ENCODE results near the gene AUTS2.

Gene AUTS2

GRCh38 chr7:69598081-69598486 lies at the start of gene AUTS2:
AUTS2 (plus strand) TSS chr7:69598475; CDS start chr7:69599654, 1,179 bp downstream.
- no peaks in the 10 kb centered on the region for H3K9me3 ChIP-seq (ENCODE audit: control insufficient read depth in 1 of 2, low read length in 2 of 2)
- peak within 1 kb of the TSS; percentile 56 for H3K27ac ChIP-seq (ENCODE audit: low read depth, low read length)
- H3K9ac ChIP-seq (ENCODE audit: low read depth in 1 of 2, low read length in 2 of 2) = peak within 1 kb of the TSS in 1 of 2 donors; percentile 25
- H3K27me3 ChIP-seq (ENCODE audit: control insufficient read depth in 1 of 2, insufficient read depth in 2 of 2, low read length in 2 of 2) = peaks cover 15 to 32% of the 10 kb centered on the region in 2 donors
- H3K4me3 ChIP-seq (ENCODE audit: low read depth in 1 of 2, low read length in 2 of 2) = peak within 1 kb of the TSS; percentile 75 to 76
- no peaks in the 10 kb centered on the region for H3K36me3 ChIP-seq (ENCODE audit: control insufficient read depth in 1 of 2, insufficient read depth in 2 of 2, low read length in 2 of 2)
- peaks cover 7 to 9% of the 10 kb centered on the region in 2 donors for H3K4me1 ChIP-seq (ENCODE audit: control insufficient read depth in 1 of 2, insufficient read depth in 2 of 2, low read length in 2 of 2)

DNA sequence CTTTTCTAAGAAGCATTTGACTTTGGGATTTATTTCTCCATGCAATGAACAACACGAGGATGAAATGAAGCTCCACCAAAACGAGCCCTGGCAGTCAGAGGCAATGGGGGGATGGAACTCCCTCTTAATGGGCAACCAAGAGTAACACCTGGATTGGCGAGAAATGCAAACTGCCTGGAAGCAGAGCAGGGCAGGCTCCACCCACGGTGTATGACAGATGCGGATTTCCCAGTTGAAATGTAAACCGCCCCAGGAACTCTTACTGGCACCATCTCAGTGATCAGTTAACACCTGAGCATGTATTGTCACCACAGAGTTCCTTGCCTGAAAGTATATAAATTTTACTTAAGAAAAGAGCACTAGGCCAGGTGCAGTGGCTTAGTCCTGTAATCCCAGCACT lies 47.3 kb upstream of the AUTS2 start:
- Histone ChIP-seq H3K27ac (ENCODE audit: low read depth, low read length) (no peak overlapping the region), H3K4me1 (ENCODE audit: control insufficient read depth in 1 of 2, insufficient read depth in 2 of 2, low read length in 2 of 2) (no peaks in the 10 kb centered on the region), H3K9ac (ENCODE audit: low read depth in 1 of 2, low read length in 2 of 2) (no peak overlapping the region), H3K4me3 (ENCODE audit: low read depth in 1 of 2, low read length in 2 of 2) (no peak overlapping the region), H3K9me3 (ENCODE audit: control insufficient read depth in 1 of 2, low read length in 2 of 2) (no peaks in the 10 kb centered on the region), H3K27me3 (ENCODE audit: control insufficient read depth in 1 of 2, insufficient read depth in 2 of 2, low read length in 2 of 2) (no peaks in the 10 kb centered on the region), H3K36me3 (ENCODE audit: control insufficient read depth in 1 of 2, insufficient read depth in 2 of 2, low read length in 2 of 2) (no peaks in the 10 kb centered on the region)

DNA sequence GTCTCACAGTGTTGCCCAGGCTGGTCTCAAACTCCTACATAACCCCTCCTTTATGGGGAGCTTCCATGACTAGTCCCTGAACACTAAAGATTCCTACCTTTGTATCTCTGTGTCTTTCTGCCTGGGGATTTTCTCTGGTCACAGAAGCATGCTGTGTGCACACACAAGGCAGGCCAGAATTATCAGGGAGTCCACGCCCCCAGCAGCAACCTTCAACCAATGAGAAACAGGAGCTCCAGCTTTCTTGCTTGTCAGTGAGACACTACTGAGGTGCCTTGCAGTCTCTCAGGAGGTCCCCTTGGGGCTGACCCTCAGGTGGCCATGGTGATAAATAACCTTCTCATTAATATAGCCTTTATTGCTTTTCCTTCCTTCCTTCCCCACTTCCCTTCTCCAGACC lies 45.1 kb upstream of the AUTS2 start:
- no peak overlapping the region for H3K4me3 ChIP-seq (ENCODE audit: low read depth in 1 of 2, low read length in 2 of 2)

GRCh38 chr7:69561266-69561960 lies 36.9 kb upstream of the AUTS2 start:
- Histone ChIP-seq H3K9me3 (ENCODE audit: control insufficient read depth in 1 of 2, low read length in 2 of 2) (no peaks in the 10 kb centered on the region), H3K27ac (ENCODE audit: low read depth, low read length) (no peak overlapping the region), H3K4me1 (ENCODE audit: control insufficient read depth in 1 of 2, insufficient read depth in 2 of 2, low read length in 2 of 2) (no peaks in the 10 kb centered on the region), H3K27me3 (ENCODE audit: control insufficient read depth in 1 of 2, insufficient read depth in 2 of 2, low read length in 2 of 2) (peaks cover 0 to 4% of the 10 kb centered on the region in 2 donors), H3K9ac (ENCODE audit: low read depth in 1 of 2, low read length in 2 of 2) (no peak overlapping the region), H3K4me3 (ENCODE audit: low read depth in 1 of 2, low read length in 2 of 2) (no peak overlapping the region), H3K36me3 (ENCODE audit: control insufficient read depth in 1 of 2, insufficient read depth in 2 of 2, low read length in 2 of 2) (no peaks in the 10 kb centered on the region)

More for the DNA sequence above, 45.1 kb upstream of the AUTS2 start:
- Histone ChIP-seq H3K36me3 (ENCODE audit: control insufficient read depth in 1 of 2, insufficient read depth in 2 of 2, low read length in 2 of 2) (no peaks in the 10 kb centered on the region), H3K27me3 (ENCODE audit: control insufficient read depth in 1 of 2, insufficient read depth in 2 of 2, low read length in 2 of 2) (no peaks in the 10 kb centered on the region), H3K4me1 (ENCODE audit: control insufficient read depth in 1 of 2, insufficient read depth in 2 of 2, low read length in 2 of 2) (no peaks in the 10 kb centered on the region), H3K9ac (ENCODE audit: low read depth in 1 of 2, low read length in 2 of 2) (no peak overlapping the region), H3K9me3 (ENCODE audit: control insufficient read depth in 1 of 2, low read length in 2 of 2) (no peaks in the 10 kb centered on the region), H3K27ac (ENCODE audit: low read depth, low read length) (no peak overlapping the region)

GRCh38 chr7:69564454-69565417 lies 33.5 kb upstream of the AUTS2 start:
- Histone ChIP-seq H3K9me3 (ENCODE audit: control insufficient read depth in 1 of 2, low read length in 2 of 2) (no peaks in the 10 kb centered on the region), H3K9ac (ENCODE audit: low read depth in 1 of 2, low read length in 2 of 2) (no peak overlapping the region), H3K36me3 (ENCODE audit: control insufficient read depth in 1 of 2, insufficient read depth in 2 of 2, low read length in 2 of 2) (no peaks in the 10 kb centered on the region), H3K4me3 (ENCODE audit: low read depth in 1 of 2, low read length in 2 of 2) (no peak overlapping the region), H3K27ac (ENCODE audit: low read depth, low read length) (no peak overlapping the region), H3K4me1 (ENCODE audit: control insufficient read depth in 1 of 2, insufficient read depth in 2 of 2, low read length in 2 of 2) (no peaks in the 10 kb centered on the region), H3K27me3 (ENCODE audit: control insufficient read depth in 1 of 2, insufficient read depth in 2 of 2, low read length in 2 of 2) (peaks cover 0 to 2% of the 10 kb centered on the region in 2 donors)

DNA sequence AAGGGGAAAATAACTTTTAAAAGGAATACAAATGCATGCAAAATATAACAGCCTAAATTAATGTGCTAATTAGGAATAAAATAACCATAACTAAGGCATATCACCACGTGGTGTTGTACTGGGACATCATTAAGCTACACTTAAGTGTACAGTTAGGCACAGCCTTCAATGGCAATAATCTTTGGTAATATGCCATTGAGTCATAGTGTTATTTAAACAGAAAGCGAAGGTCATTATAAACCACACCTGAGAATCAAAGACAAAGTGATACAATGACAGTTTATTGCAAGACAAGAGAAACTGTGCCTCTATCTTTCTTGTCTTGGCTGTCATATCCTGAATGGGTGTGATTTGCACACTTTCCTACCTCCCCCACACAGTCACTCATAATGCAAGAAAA lies 30.5 kb upstream of the AUTS2 start:
- Histone ChIP-seq H3K4me3 (ENCODE audit: low read depth in 1 of 2, low read length in 2 of 2) (no peak overlapping the region), H3K36me3 (ENCODE audit: control insufficient read depth in 1 of 2, insufficient read depth in 2 of 2, low read length in 2 of 2) (no peaks in the 10 kb centered on the region), H3K27me3 (ENCODE audit: control insufficient read depth in 1 of 2, insufficient read depth in 2 of 2, low read length in 2 of 2) (no peaks in the 10 kb centered on the region), H3K27ac (ENCODE audit: low read depth, low read length) (no peak overlapping the region), H3K4me1 (ENCODE audit: control insufficient read depth in 1 of 2, insufficient read depth in 2 of 2, low read length in 2 of 2) (no peaks in the 10 kb centered on the region), H3K9ac (ENCODE audit: low read depth in 1 of 2, low read length in 2 of 2) (no peak overlapping the region), H3K9me3 (ENCODE audit: control insufficient read depth in 1 of 2, low read length in 2 of 2) (no peaks in the 10 kb centered on the region)

DNA sequence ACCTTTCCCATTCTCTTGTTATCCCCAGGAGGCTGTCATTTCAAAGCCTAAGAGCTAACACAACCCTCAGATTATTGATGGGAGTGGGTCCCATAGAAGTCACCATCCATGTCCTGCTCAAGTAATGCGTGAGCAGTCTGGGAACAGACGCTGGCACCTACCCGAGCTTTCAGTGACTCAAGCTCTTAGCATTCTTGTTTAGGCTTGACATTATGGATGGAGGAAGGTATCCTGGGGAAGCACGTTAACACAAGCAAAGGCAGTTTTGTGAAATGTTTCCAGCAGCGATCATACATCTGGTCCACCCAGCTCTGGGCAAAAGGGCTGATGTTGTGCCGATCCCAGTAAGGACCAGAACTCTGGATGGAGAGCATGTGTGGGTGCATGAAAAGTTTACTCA lies 30.0 kb upstream of the AUTS2 start:
- Histone ChIP-seq H3K36me3 (ENCODE audit: control insufficient read depth in 1 of 2, insufficient read depth in 2 of 2, low read length in 2 of 2) (no peaks in the 10 kb centered on the region), H3K27me3 (ENCODE audit: control insufficient read depth in 1 of 2, insufficient read depth in 2 of 2, low read length in 2 of 2) (no peaks in the 10 kb centered on the region), H3K27ac (ENCODE audit: low read depth, low read length) (no peak overlapping the region), H3K4me3 (ENCODE audit: low read depth in 1 of 2, low read length in 2 of 2) (no peak overlapping the region), H3K9me3 (ENCODE audit: control insufficient read depth in 1 of 2, low read length in 2 of 2) (no peaks in the 10 kb centered on the region), H3K4me1 (ENCODE audit: control insufficient read depth in 1 of 2, insufficient read depth in 2 of 2, low read length in 2 of 2) (no peaks in the 10 kb centered on the region), H3K9ac (ENCODE audit: low read depth in 1 of 2, low read length in 2 of 2) (no peak overlapping the region)

DNA sequence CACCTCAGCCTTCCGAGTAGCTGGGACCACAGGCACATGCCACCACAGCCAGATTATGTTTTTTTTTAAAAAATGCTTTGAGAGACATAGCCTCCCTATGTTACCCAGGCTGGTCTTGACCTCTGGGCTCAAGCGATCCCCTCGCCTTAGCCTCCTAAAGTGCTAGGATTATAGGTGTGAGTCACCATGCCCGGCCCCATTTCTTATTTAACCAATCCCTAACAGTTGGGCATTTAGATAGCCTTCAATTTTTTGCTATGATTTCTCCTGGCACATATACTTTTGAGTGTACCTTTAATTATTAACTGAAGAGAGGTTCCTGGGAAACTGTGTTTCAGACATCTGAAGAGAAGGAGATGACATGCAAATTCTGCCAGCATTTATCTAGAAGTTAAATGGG lies 22.6 kb upstream of the AUTS2 start:
- H3K4me3 ChIP-seq (ENCODE audit: low read depth in 1 of 2, low read length in 2 of 2) = no peak overlapping the region
- no peak overlapping the region for H3K27ac ChIP-seq (ENCODE audit: low read depth, low read length)
- no peaks in the 10 kb centered on the region for H3K27me3 ChIP-seq (ENCODE audit: control insufficient read depth in 1 of 2, insufficient read depth in 2 of 2, low read length in 2 of 2)
- H3K9me3 ChIP-seq (ENCODE audit: control insufficient read depth in 1 of 2, low read length in 2 of 2) = no peaks in the 10 kb centered on the region
- H3K36me3 ChIP-seq (ENCODE audit: control insufficient read depth in 1 of 2, insufficient read depth in 2 of 2, low read length in 2 of 2) = no peaks in the 10 kb centered on the region
- H3K9ac ChIP-seq (ENCODE audit: low read depth in 1 of 2, low read length in 2 of 2) = no peak overlapping the region
- H3K4me1 ChIP-seq (ENCODE audit: control insufficient read depth in 1 of 2, insufficient read depth in 2 of 2, low read length in 2 of 2) = no peaks in the 10 kb centered on the region

GRCh38 chr7:69577221-69577620 lies 21.1 kb upstream of the AUTS2 start:
- Histone ChIP-seq H3K4me1 (ENCODE audit: control insufficient read depth in 1 of 2, insufficient read depth in 2 of 2, low read length in 2 of 2) (no peaks in the 10 kb centered on the region), H3K27ac (ENCODE audit: low read depth, low read length) (no peak overlapping the region), H3K9ac (ENCODE audit: low read depth in 1 of 2, low read length in 2 of 2) (no peak overlapping the region), H3K27me3 (ENCODE audit: control insufficient read depth in 1 of 2, insufficient read depth in 2 of 2, low read length in 2 of 2) (no peaks in the 10 kb centered on the region), H3K36me3 (ENCODE audit: control insufficient read depth in 1 of 2, insufficient read depth in 2 of 2, low read length in 2 of 2) (no peaks in the 10 kb centered on the region), H3K4me3 (ENCODE audit: low read depth in 1 of 2, low read length in 2 of 2) (no peak overlapping the region), H3K9me3 (ENCODE audit: control insufficient read depth in 1 of 2, low read length in 2 of 2) (no peaks in the 10 kb centered on the region)

DNA sequence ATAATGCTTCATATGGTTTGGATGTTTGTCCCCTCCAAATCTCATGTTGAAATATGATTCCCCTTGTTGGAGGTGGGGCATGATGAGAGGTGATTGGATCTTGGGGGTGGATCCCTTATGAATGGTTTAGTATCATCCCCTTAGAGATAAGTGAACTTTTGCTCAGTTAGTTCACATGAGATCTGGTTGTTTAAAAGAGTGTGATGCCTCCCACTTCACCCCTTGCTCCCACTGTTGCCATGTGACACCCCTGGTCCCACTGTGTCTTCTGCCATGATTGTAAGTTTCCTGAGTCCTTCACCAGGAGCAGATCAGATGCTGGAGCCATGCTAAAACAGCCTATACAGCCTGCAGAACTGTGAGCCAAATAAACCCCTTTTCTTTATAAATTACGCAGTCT lies 13.1 kb upstream of the AUTS2 start:
- Histone ChIP-seq H3K27me3 (ENCODE audit: control insufficient read depth in 1 of 2, insufficient read depth in 2 of 2, low read length in 2 of 2) (no peaks in the 10 kb centered on the region), H3K9ac (ENCODE audit: low read depth in 1 of 2, low read length in 2 of 2) (no peak overlapping the region), H3K36me3 (ENCODE audit: control insufficient read depth in 1 of 2, insufficient read depth in 2 of 2, low read length in 2 of 2) (no peaks in the 10 kb centered on the region), H3K27ac (ENCODE audit: low read depth, low read length) (no peak overlapping the region), H3K4me3 (ENCODE audit: low read depth in 1 of 2, low read length in 2 of 2) (no peak overlapping the region), H3K9me3 (ENCODE audit: control insufficient read depth in 1 of 2, low read length in 2 of 2) (no peaks in the 10 kb centered on the region), H3K4me1 (ENCODE audit: control insufficient read depth in 1 of 2, insufficient read depth in 2 of 2, low read length in 2 of 2) (no peaks in the 10 kb centered on the region)
